NCI-H1436 treated with DMSO at 0.1 percent for 48 hours (cell line): ENCODE measurements around the gene ZBTB47.

Experiments
- DNase-seq: peaks from one replicate; lab custom pipeline; 2025; lab: John Stamatoyannopoulos, UW

Gene ZBTB47

GRCh38 chr3:42652611-42653302 is 740 bp upstream of the ZBTB47 start:
- no peak for DNase-seq

- no peak for DNase-seq
Measured at GRCh38 chr3:42653303-42653559, 266 bp upstream of the ZBTB47 start.

GRCh38 chr3:42654331-42655201 is 1.1 kb downstream of the ZBTB47 start:
- no peak for DNase-seq

GRCh38 chr3:42655331-42655888 is 1.9 kb downstream of the ZBTB47 start:
- DNase-seq = no peak

GRCh38 chr3:42655980-42656679 is 2.6 kb downstream of the ZBTB47 start:
- no peak for DNase-seq

GRCh38 chr3:42656680-42657610 is 3.4 kb downstream of the ZBTB47 start:
- no peak for DNase-seq

- DNase-seq = no peak
Measured at GRCh38 chr3:42657675-42658074, 4.2 kb downstream of the ZBTB47 start.

GRCh38 chr3:42658091-42658770 is 4.7 kb downstream of the ZBTB47 start:
- DNase-seq = no peak

GRCh38 chr3:42658771-42659390 is 5.4 kb downstream of the ZBTB47 start:
- DNase-seq = no peak

- DNase-seq = no peak
Measured at GRCh38 chr3:42659451-42660130, 6.1 kb downstream of the ZBTB47 start.

GRCh38 chr3:42660131-42660715 is 6.7 kb downstream of the ZBTB47 start:
- no peak for DNase-seq

- DNase-seq = no peak
Measured at GRCh38 chr3:42660898-42661297, 7.4 kb downstream of the ZBTB47 start.

- DNase-seq = no peak
Measured at GRCh38 chr3:42661593-42662022, 8.1 kb downstream of the ZBTB47 start.

GRCh38 chr3:42662037-42662812 is 8.7 kb downstream of the ZBTB47 start:
- DNase-seq = no peak

- no peak for DNase-seq
Measured at GRCh38 chr3:42662813-42663535, 9.5 kb downstream of the ZBTB47 start.

- DNase-seq = no peak
Measured at GRCh38 chr3:42663581-42664437, 10.3 kb downstream of the ZBTB47 start.

GRCh38 chr3:42664438-42664803 is 10.9 kb downstream of the ZBTB47 start:
- DNase-seq = no peak
